ENCODE results near the gene GPR55.

Gene GPR55

GRCh38 chr2:230895536-230896345 is 29.3 kb downstream of the GPR55 start:
- no peak overlapping the region for H3K4me3 ChIP-seq (ENCODE audit: low read depth, low read length)

GRCh38 chr2:230893841-230894781 is 30.9 kb downstream of the GPR55 start:
- Histone ChIP-seq H2AFZ (no peak overlapping the region), H3K27me3 (ENCODE audit: control insufficient read depth, insufficient read depth, low read length) (no peaks in the 10 kb centered on the region), H3K9ac (no peak overlapping the region), H3K27ac (no peak overlapping the region), H3K4me1 (no peaks in the 10 kb centered on the region), H3K4me3 (ENCODE audit: low read depth, low read length) (no peak overlapping the region), H3K9me3 (ENCODE audit: control insufficient read depth, low read length) (no peaks in the 10 kb centered on the region), H3K79me2 (no peaks in the 10 kb centered on the region), H3K36me3 (ENCODE audit: control insufficient read depth, insufficient read depth, low read length) (no peaks in the 10 kb centered on the region), H3K4me2 (ENCODE audit: low read length) (no peak overlapping the region)
- no peak for TF ChIP-seq CTCF (IDR thresholded peaks at IDR 0.05)

More at GRCh38 chr2:230895536-230896345, 29.3 kb downstream of the GPR55 start:
- H3K4me1 ChIP-seq, result no peaks in the 10 kb centered on the region
- no peaks in the 10 kb centered on the region for H3K79me2 ChIP-seq
- no peaks in the 10 kb centered on the region for H3K27me3 ChIP-seq (ENCODE audit: control insufficient read depth, insufficient read depth, low read length)
- H3K36me3 ChIP-seq (ENCODE audit: control insufficient read depth, insufficient read depth, low read length), result no peaks in the 10 kb centered on the region
- no peak overlapping the region for H3K4me2 ChIP-seq (ENCODE audit: low read length)
- no peak for TF ChIP-seq CTCF (IDR thresholded peaks at IDR 0.05)
- no peaks in the 10 kb centered on the region for H3K9me3 ChIP-seq (ENCODE audit: control insufficient read depth, low read length)
- no peak overlapping the region for H2AFZ ChIP-seq
- no peak overlapping the region for H3K27ac ChIP-seq
- no peak overlapping the region for H3K9ac ChIP-seq

- no peak overlapping the region for H3K27ac ChIP-seq
- no peak for TF ChIP-seq CTCF (IDR thresholded peaks at IDR 0.05)
- H3K27me3 ChIP-seq (ENCODE audit: control insufficient read depth, insufficient read depth, low read length), result no peaks in the 10 kb centered on the region
- no peak overlapping the region for H3K9ac ChIP-seq
- no peak overlapping the region for H3K4me2 ChIP-seq (ENCODE audit: low read length)
- H3K79me2 ChIP-seq, result no peaks in the 10 kb centered on the region
- no peaks in the 10 kb centered on the region for H3K9me3 ChIP-seq (ENCODE audit: control insufficient read depth, low read length)
- H3K4me1 ChIP-seq, result no peaks in the 10 kb centered on the region
- H2AFZ ChIP-seq, result no peak overlapping the region
- H3K4me3 ChIP-seq (ENCODE audit: low read depth, low read length), result no peak overlapping the region
- H3K36me3 ChIP-seq (ENCODE audit: control insufficient read depth, insufficient read depth, low read length), result no peaks in the 10 kb centered on the region
These were observed 31.7 kb downstream of the GPR55 start for GRCh38 chr2:230893338-230893737.

GRCh38 chr2:230891509-230891908 is 33.5 kb downstream of the GPR55 start:
- H3K27me3 ChIP-seq (ENCODE audit: control insufficient read depth, insufficient read depth, low read length), result no peaks in the 10 kb centered on the region
- no peak for TF ChIP-seq CTCF (IDR thresholded peaks at IDR 0.05)
- no peaks in the 10 kb centered on the region for H3K4me1 ChIP-seq
- H3K27ac ChIP-seq, result no peak overlapping the region
- H3K9ac ChIP-seq, result no peak overlapping the region
- no peak overlapping the region for H3K4me2 ChIP-seq (ENCODE audit: low read length)
- no peaks in the 10 kb centered on the region for H3K79me2 ChIP-seq
- H3K36me3 ChIP-seq (ENCODE audit: control insufficient read depth, insufficient read depth, low read length), result no peaks in the 10 kb centered on the region
- no peaks in the 10 kb centered on the region for H3K9me3 ChIP-seq (ENCODE audit: control insufficient read depth, low read length)
- H2AFZ ChIP-seq, result no peak overlapping the region
- H3K4me3 ChIP-seq (ENCODE audit: low read depth, low read length), result no peak overlapping the region

Data from parathyroid adenoma (tissue), 2 donors.